Prostate gland (tissue), 2 donors: ENCODE data around the gene SCAMP2.

ENCODE experiments used
- POLR2AphosphoS5 ChIP-seq: sonication (generic); formaldehyde crosslinking; IDR thresholded peaks from one replicate; pipeline ENCODE4 v1.6.1; 2017; ENCODE audit warnings: antibody characterized with exemption
- TF ChIP-seq, protein P1 (sequence below), 4 experiments: fragments of 200-600 bp in 2 of 4; fragments of 450-650 bp in 2 of 4; sonication (generic) in 2 of 4; IDR thresholded peaks; 1 replicate in 3 of 4; 2 replicates in 1 of 4; pipeline ENCODE4 v1.5.1; 2016 to 2019; ENCODE audit warnings: antibody characterized with exemption in 4 of 4, mild to moderate bottlenecking in 2 of 4, moderate library complexity in 2 of 4

DNA sequence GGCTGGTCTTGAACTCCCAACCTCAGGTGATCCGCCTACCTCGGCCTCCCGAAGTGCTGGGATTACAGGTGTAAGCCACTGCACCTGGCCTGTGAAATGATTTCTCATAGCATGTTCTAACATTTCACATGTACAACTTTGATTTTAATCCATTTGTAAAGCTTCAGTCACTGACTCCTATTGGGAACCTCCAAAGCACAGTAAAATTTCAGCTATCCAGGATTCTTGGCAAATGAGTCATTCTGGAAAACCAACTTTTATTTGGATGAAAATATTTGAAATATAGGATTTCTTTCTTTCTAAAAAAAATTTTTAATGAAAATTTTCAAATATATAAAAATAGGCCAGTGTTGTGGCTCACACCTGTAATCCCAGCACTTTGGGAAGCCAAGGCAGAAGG, 63.2 kb downstream of the SCAMP2 start:
- TF ChIP-seq, protein P1, sequence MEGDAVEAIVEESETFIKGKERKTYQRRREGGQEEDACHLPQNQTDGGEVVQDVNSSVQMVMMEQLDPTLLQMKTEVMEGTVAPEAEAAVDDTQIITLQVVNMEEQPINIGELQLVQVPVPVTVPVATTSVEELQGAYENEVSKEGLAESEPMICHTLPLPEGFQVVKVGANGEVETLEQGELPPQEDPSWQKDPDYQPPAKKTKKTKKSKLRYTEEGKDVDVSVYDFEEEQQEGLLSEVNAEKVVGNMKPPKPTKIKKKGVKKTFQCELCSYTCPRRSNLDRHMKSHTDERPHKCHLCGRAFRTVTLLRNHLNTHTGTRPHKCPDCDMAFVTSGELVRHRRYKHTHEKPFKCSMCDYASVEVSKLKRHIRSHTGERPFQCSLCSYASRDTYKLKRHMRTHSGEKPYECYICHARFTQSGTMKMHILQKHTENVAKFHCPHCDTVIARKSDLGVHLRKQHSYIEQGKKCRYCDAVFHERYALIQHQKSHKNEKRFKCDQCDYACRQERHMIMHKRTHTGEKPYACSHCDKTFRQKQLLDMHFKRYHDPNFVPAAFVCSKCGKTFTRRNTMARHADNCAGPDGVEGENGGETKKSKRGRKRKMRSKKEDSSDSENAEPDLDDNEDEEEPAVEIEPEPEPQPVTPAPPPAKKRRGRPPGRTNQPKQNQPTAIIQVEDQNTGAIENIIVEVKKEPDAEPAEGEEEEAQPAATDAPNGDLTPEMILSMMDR (IDR thresholded peaks at IDR 0.05) = no peak
- no peak for TF ChIP-seq POLR2AphosphoS5
